SK-N-MC (cell line): ENCODE measurements around the gene RBP7.

Experiments
- EZH2 ChIP-seq: fragments of 200-600 bp; sonication (generic); IDR thresholded peaks from one replicate; pipeline ENCODE4 v1.6.1; 2017; ENCODE audit warnings: antibody characterized with exemption
- FOXP2 ChIP-seq: optimal IDR thresholded peaks from 2 replicates; pipeline ENCODE3; 2011; ENCODE audit warnings: mild to moderate bottlenecking, moderate library complexity; ENCODE audit not compliant: insufficient read depth; ENCODE audit errors: extremely low read length, control extremely low read depth

GRCh38 chr1:10061276-10061675 is 64.2 kb downstream of the RBP7 start:
- TF ChIP-seq FOXP2 (no peak), EZH2 (no peak)
